ENCODE results near the gene DCST2. TPM values are rescaled to one million over a fixed set of nuclear protein-coding genes. Genes with fewer than 3 reads are reported as not detected.

The DCST2 gene
- polyA plus RNA-seq, 1 of the 3 experiments (the other 2 are of a cell fraction) = 0.76 TPM

GRCh38 chr1:154972517-154973343 is 60.9 kb downstream of the DCST2 start (continued):
- no peak; the same call in 1 of the 2 replicates for TF ChIP-seq ZBTB33 (IDR thresholded peaks at IDR 0.05; ENCODE audit: borderline replicate concordance, low read depth)
- peak in 1 of 2 experiments; percentile 74; a peak in 1 of 4 replicates for TF ChIP-seq EP300 (IDR thresholded peaks at IDR 0.05; ENCODE audit: borderline replicate concordance in 1 of 2, low read depth in 1 of 2, low read length in 1 of 2)
- TF ChIP-seq, protein P1, sequence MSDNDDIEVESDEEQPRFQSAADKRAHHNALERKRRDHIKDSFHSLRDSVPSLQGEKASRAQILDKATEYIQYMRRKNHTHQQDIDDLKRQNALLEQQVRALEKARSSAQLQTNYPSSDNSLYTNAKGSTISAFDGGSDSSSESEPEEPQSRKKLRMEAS (IDR thresholded peaks at IDR 0.05; ENCODE audit: low read depth) = peak; percentile 83; the same call in 1 of the 2 replicates
- no peak; the same call in 1 of the 2 replicates for TF ChIP-seq ELF1 (IDR thresholded peaks at IDR 0.05)
- TF ChIP-seq TCF12 (IDR thresholded peaks at IDR 0.05) = peak; percentile 66
- peak; percentile 53; the same call in 1 of the 2 replicates for TF ChIP-seq TEAD4 (IDR thresholded peaks at IDR 0.05; ENCODE audit: borderline replicate concordance, insufficient read depth)
- TF ChIP-seq YY1 (IDR thresholded peaks at IDR 0.05; ENCODE audit: low read depth) = peak; percentile 69; the same call in 1 of the 2 replicates
- TF ChIP-seq FOSL2 (IDR thresholded peaks at IDR 0.05; ENCODE audit: borderline replicate concordance, low read depth) = peak; percentile 29; the same call in 1 of the 2 replicates
- TF ChIP-seq EZH2phosphoT487 (IDR thresholded peaks at IDR 0.05; ENCODE audit: borderline replicate concordance, low read depth) = no peak
- TF ChIP-seq SIN3A (IDR thresholded peaks at IDR 0.05; ENCODE audit: borderline replicate concordance, low read depth, low read length) = peak; percentile 52; the same call in 1 of the 2 replicates
- peak; percentile 46; the same call in 1 of the 2 replicates for TF ChIP-seq REST (IDR thresholded peaks at IDR 0.05; ENCODE audit: low read depth, low read length)
- TF ChIP-seq RXRA (IDR thresholded peaks at IDR 0.05; ENCODE audit: borderline replicate concordance, low read depth) = no peak; the same call in 1 of the 2 replicates
- TF ChIP-seq CHD2 (IDR thresholded peaks at IDR 0.05; ENCODE audit: low read length, partially characterized antibody) = peak; percentile 37
- peak; percentile 70 for TF ChIP-seq TAF1 (IDR thresholded peaks at IDR 0.05; ENCODE audit: borderline replicate concordance, low read depth, low read length)
- TF ChIP-seq NRF1 (IDR thresholded peaks at IDR 0.05; ENCODE audit: low read depth, low read length) = no peak
- no peak for TF ChIP-seq CTCF (IDR thresholded peaks at IDR 0.05)
- TF ChIP-seq POLR2AphosphoS5 (IDR thresholded peaks at IDR 0.05; ENCODE audit: low read depth, low read length) = peak; percentile 78
- 0 out of 2 replicates have a peak, but pooled peaks have one; percentile 32 for TF ChIP-seq FOXM1 (IDR thresholded peaks at IDR 0.05; ENCODE audit: low read depth)
- no peak for TF ChIP-seq RFX5 (IDR thresholded peaks at IDR 0.05; ENCODE audit: low read length)
- no peak for TF ChIP-seq MEF2A (IDR thresholded peaks at IDR 0.05; ENCODE audit: borderline replicate concordance, low read depth)
